SH-SY5Y (cell line): ENCODE measurements around the gene HSPA1A.

Source experiments
- GATA2 ChIP-seq: IDR thresholded peaks from 2 replicates; pipeline ENCODE4 v1.6.1; 2011; ENCODE audit warnings: mild to moderate bottlenecking, low read depth, low read length
- GATA3 ChIP-seq: IDR thresholded peaks from 2 replicates; pipeline ENCODE4 v1.6.1; 2011; ENCODE audit warnings: low read depth, mild to moderate bottlenecking, low read length, moderate library complexity

- TF ChIP-seq GATA2: no peak
- TF ChIP-seq GATA3: no peak
Measured at GRCh38 chr6:31838968-31839367, 23.6 kb downstream of the HSPA1A start.
